HG03432 (cell line): Measurements from ENCODE around the gene TRIOBP.
A peak's percentile ranks its signal among the peaks of the same experiment; 100 is the strongest.

Source experiments
- ATAC-seq: cut with Tn5 transposase; IDR thresholded peaks from one replicate; pipeline ENCODE4 v1.9.1; 2021; ENCODE audit warnings: mild to moderate bottlenecking, moderate library complexity; ENCODE audit not compliant: unreplicated experiment

The TRIOBP gene

DNA sequence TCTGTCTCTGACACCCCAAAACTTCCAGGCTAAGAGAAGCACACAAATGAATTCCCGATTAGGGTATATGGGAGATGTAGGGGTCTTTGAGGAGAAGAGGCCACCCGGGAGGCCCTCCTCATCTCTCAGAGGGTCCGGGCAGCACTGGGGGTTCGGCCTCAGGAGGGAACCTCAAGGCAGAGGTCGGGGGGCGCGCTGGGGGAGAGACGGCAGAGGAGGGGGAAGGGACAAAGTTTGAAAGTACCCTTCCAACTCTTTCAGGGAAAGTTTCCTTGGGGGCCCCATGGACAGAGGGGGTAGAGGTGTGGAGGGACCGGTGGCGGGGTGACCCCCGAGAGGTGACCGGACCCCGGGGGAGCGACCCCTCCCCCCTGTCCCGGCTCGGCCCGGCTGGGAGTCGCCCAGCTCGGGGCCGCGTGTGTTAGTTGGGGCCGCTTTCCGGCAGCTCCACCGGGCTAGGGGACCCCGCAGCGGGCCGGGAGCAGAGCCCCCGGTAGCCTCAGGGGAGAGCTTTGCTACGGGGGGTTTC, 107.6 kb downstream of the TRIOBP start:
- no peak for ATAC-seq

DNA sequence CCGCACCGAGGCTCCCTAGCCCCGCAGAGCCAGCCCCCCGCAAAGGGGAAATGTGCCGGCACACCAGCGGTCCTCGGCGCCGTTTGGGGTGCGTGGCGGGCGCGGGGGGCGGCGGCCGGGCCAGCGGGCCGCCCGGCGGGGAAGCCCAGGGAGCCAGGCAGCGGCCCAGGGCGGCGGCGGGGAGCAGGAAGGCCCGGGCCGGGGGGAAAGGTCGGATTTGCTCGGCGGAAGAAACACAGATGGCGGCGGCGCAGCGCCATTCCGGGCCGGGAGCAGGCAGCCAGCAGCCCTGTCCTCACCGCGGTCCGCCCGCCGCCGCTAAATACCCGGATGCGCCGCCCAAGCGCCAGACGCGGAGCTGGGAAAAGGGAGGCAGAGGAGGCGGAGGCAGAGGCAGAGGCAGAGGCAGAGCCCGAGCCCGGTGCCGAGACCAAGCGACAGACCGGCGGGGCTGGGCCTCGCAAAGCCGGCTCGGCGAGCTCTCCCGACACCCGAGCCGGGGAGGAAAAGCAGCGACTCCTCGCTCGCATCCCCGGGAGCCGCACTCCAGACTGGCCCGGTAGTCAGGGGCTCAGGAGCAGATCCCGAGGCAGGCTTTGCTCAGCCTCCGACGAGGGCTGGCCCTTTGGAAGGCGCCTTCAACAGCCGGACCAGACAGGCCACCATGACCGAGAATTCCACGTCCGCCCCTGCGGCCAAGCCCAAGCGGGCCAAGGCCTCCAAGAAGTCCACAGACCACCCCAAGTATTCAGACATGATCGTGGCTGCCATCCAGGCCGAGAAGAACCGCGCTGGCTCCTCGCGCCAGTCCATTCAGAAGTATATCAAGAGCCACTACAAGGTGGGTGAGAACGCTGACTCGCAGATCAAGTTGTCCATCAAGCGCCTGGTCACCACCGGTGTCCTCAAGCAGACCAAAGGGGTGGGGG, 108.3 kb downstream of the TRIOBP start:
- ATAC-seq = no peak

DNA sequence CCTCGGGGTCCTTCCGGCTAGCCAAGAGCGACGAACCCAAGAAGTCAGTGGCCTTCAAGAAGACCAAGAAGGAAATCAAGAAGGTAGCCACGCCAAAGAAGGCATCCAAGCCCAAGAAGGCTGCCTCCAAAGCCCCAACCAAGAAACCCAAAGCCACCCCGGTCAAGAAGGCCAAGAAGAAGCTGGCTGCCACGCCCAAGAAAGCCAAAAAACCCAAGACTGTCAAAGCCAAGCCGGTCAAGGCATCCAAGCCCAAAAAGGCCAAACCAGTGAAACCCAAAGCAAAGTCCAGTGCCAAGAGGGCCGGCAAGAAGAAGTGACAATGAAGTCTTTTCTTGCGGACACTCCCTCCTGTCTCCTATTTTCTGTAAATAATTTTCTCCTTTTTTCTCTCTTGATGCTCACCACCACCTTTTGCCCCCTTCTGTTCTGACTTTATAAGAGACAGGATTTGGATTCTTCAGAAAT, 109.0 kb downstream of the TRIOBP start:
- no peak for ATAC-seq

DNA sequence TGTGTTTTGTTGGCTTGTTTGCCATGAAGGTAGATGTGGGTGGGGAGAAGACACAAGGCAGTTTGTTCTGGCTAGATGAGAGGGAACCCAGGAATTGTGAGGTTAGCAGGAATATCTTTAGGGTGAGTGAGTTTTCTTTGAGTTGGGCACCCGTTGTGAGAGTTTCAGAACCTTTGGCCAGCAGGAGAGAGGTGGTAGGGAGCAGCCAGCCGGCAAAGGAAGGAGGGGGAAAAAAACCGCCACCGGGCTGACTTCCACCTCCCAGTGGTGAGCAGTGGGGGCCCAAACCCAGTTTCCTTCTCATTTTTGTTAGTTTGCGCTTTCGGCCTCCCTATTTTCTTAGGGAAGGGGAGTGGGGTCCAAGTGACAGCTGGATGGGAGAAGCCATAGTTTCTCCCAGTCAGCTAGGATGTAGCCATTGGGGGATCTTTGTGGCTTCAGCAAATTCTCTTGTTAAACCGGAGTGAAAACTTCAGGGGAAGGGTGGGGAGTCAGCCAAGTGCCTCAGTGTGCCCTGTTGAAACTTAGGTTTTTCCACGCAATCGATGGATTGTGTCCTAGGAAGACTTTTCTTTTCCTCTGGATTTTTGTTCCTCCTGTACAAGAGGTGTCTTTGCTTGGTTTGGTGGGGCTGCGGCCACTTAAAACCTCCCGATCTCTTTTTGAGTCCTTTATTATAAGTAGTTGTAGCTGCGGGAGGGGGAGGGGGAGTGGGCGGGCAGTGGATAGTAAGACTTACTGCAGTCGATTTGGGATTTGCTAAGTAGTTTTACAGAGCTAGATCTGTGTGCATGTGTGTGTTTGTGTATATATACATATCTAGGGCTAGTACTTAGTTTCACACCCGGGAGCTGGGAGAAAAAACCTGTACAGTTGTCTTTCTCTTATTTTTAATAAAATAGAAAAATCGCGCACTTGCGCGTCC, 109.8 kb downstream of the TRIOBP start:
- no peak for ATAC-seq

DNA sequence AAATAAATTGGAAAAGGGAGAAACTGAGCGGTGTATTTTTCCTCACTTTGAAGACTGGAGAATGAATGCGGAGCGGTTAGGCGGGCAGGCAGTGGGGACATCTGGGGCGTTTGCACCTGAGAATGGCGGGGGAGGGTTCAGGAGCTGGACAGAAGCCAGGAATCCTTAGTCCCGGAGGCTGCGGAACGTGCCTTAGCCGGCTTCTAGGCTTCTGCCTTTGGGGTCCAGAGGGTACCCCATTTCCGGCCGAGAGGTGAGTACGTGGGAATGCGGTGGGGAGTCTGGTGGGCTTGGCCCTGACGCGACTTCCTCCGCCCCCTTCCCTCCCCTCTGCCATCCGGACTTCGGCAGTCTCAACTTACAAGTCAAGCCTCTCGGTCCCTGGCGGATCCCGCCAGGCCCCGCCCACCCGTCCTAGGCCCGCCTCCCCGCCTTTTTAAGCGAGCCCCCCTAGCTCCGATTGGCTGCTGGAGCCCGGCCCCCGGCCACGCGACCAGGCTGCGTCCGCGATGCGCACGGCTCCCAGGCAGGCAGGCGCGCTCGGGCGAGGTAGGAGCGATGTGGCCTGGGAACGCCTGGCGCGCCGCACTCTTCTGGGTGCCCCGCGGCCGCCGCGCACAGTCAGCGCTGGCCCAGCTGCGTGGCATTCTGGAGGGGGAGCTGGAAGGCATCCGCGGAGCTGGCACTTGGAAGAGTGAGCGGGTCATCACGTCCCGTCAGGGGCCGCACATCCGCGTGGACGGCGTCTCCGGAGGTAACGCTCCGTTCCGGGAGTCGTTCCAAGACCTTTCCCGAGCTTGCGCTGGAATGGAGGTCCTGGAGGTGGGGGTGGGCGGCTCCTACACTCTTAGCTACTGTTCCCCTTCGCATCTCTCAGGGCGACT, 110.8 kb downstream of the TRIOBP start, which contains the start of gene GCAT:
GCAT (plus strand) TSS at position 525 of the 884 bp plus-strand sequence; CDS start at position 559, 34 bp downstream.
- ATAC-seq = peak; percentile 84

DNA sequence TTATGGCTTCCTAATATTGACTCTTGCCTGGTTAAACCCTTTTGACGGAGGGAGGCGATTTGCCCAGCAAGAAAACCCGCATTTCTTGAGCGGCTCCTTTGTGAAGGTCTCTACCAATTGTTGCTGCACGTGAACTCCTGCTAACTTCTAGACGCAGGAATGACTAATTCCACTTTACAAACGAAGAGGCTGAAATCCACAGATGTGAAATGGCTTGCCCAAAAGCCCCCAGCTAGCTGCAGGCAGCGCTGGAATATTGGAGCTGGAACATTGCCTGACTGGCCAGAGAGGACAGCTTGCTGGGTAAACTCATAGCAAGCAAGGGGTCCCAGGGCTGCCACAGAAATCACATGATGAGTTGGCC, 111.4 kb downstream of the TRIOBP start:
- ATAC-seq = no peak

DNA sequence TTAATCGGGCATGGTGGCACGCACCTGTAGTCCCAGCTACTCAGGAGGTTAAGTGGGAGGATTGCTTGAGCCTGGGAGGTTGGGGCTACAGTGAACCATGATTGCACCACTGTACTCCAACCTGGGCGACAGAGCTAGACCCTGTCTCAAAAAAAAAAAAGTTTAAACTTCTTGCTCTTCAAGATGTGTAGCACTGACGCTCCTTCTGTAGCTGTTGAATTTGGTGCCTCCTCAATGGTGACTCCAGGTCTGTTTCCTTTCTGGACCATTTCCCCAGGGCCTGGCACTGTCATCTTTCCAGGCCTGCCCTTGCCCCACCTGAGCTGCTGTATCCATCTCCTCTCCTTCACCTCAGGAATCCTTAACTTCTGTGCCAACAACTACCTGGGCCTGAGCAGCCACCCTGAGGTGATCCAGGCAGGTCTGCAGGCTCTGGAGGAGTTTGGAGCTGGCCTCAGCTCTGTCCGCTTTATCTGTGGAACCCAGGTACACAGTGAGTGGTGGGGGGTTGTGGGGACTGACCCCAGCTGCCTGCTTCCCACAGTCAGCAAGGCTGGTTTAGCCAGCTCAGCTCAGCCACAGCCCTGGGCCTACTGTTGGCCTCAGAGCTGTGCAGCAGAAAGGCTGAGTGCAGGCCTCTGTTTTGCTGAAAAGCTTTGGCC, 113.0 kb downstream of the TRIOBP start:
- ATAC-seq = no peak

DNA sequence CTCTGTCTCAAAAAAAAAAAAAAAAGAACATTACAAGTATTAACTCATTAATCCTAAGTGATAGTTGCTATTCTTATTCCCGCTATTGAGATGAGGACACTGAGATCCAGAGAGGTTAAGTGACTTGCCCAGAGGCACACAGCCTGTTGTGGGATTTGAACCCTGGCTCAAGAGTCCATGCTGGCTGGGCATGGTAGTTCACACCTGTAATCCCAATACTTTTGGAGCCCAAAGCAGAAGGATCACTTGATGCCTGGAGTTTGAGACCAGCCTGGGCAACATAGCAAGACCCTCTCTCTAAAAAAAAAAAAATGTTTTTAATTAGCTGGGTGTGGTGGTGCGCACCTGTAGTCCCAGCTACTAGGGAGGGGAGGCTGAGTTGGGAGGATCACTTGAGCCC, 115.0 kb downstream of the TRIOBP start:
- no peak for ATAC-seq

DNA sequence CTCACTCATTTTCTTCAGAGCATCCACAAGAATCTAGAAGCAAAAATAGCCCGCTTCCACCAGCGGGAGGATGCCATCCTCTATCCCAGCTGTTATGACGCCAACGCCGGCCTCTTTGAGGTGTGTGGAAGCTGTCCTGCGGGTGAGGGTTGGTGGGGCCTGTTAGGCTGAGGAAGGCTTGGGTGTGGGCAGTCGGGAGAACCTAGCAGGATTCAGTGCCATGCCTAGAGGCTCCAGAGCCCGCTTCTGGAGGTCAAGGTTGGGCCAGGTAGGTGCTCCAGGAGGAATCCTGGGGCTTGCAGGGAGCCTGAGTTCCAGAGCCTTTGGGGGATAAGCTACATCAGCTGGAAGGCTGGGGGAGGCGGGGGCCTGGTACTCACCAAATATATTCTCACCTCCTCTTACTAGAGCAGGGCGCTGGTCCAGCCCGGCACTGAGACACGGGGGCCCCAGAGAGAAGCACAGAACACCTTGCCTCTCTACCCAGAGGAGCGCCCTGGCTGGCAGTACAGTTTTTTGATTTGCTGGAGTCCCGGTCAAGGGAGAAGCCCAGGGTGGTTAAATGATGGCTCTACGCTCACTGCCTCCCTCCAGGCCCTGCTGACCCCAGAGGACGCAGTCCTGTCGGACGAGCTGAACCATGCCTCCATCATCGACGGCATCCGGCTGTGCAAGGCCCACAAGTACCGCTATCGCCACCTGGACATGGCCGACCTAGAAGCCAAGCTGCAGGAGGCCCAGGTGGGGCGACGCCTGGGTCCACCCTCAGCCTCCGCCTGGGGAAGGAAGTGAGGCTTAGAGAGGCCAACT, 116.2 kb downstream of the TRIOBP start:
- ATAC-seq = no peak

DNA sequence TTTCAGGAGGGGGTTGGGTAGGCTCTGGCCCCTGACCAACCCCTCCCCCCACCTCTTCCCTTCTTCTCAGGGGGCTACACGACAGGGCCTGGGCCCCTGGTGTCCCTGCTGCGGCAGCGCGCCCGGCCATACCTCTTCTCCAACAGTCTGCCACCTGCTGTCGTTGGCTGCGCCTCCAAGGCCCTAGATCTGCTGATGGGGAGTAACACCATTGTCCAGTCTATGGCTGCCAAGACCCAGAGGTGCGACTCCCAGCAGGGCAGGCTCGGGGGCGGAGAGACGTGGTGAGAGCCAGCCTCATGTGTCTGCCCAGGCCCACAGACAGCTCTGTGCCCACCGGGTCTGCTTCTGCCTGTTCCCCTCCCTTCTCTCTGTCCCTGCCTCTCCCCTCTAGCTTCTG, 118.7 kb downstream of the TRIOBP start:
- ATAC-seq = no peak

DNA sequence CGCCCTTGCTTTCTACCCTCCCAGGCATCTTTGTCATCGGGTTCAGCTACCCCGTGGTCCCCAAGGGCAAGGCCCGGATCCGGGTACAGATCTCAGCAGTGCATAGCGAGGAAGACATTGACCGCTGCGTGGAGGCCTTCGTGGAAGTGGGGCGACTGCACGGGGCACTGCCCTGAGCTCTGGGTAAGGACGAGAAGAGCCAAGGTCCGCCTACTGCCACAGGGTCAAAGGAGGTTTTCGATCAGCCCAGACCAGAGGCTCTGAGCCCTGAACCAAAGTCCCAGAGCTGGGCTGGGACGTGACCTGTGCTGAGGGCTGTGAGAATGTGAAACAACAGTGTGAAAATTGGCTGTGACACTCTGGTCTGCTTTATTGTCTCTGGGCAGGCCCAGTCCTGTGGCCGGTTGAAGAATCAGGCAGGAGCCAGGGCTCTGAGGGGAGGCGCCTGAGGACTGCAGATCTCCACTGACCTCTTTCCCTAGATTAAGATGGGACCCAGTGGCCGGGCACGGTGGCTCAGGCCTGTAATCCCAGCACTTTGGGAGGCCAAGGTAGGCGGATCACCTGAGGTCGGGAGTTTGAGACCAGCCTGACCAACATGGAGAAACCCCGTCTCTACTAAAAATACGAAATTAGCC, 119.8 kb downstream of the TRIOBP start:
- no peak for ATAC-seq

DNA sequence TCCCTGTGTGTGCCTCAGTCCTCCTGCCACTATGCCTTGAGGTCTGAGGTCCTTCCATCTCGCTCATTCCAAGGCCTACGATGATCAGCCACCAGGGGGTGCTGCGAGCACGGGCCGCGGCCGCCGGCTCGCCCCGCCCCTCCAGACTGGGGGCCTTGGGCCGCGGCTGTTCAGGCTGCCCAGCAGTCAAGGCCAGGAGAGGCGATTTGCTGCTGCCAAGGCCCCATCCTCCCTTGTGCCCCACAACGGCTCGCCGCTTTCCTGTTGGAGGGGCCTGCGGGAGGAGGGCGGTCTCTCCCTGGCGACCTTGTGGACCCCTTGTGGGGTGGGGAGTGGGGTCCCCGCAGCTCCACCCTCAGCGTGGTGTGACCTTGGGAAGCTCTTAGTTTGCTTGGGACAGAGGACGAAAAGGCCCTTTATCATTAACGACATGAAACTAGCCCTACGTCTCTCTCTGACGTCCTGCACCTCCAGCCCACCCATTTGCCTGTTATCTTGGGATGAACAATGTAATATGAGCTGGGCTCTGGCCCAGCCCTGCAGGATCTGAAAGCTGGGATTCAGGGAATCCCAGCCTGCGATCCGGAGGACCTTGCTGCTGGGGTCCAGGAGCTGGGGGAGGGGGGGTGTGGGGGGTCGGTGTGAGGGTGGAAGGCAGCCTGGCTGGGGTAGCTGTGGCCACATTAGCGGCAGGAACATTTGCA, 121.0 kb downstream of the TRIOBP start:
- peak; percentile 60 for ATAC-seq

DNA sequence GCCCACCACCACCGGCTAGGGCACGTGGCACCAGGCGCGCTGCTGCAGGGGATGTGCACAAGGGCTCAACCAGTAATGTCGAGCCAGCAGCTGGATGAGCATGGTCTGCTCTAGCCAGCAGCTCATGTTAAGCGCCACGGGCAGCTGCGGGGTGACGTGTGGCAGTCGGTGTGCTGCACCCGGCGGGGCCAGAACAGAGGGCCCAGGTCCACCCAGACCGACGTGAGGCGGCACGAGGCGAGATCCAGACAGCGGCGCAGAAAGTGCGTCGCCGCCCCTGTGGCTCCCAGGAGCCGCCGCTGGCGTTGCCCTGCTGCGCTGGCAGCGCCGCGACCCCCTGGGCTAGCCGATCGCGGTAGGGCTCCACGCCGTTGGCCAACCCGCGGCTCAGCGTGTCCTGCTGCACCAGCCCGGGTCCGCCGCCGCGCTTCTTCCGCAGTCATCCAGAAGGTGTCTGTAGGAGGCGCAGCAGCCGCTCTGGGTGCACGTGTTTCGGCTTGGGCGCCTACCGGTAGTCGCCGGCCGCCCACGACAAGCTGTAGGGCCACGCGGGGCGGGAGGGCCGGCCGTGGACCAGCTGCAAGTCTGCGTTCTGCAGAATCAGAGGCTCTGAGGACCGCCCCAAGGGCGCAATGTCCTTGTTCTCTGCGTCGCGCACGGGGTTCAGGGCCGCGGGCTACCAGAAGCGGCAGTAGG, 121.7 kb downstream of the TRIOBP start:
- peak; percentile 52 for ATAC-seq

DNA sequence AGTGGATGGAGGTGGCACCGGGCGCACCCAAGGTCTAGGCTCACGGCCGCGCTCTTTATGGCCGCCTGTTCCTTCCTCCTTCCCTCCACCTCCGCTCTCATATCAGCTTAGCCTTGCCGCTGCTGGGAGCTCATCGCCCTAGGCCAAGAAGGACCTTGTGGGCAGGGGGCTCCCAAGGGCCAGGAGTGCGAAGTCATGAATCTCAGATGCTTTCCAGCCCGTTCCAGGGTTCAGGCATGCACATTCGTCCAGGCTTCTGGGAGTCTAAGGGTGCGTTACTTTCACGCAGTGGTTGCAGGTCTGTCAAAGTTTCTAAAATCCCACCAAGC, 122.2 kb downstream of the TRIOBP start:
- ATAC-seq = no peak

DNA sequence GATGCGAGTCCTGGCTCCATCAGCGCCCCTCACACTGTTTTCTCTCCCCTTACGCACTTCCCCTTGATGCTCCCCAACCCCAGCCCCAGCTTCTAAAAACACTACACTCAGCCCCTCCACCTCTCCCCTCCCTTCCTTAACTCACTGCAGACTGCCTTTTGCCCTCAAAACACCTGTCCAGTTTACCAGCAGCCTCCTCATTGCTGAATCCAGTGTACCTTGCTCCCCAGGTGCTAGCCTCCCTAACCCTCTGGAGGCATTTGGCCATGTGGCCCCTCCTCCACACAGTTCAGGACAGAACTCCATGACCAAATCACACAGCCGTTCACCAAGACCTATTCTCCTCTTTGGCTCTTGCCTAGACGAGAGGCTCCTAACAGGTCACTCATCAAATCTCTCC, 123.5 kb downstream of the TRIOBP start:
- no peak for ATAC-seq

DNA sequence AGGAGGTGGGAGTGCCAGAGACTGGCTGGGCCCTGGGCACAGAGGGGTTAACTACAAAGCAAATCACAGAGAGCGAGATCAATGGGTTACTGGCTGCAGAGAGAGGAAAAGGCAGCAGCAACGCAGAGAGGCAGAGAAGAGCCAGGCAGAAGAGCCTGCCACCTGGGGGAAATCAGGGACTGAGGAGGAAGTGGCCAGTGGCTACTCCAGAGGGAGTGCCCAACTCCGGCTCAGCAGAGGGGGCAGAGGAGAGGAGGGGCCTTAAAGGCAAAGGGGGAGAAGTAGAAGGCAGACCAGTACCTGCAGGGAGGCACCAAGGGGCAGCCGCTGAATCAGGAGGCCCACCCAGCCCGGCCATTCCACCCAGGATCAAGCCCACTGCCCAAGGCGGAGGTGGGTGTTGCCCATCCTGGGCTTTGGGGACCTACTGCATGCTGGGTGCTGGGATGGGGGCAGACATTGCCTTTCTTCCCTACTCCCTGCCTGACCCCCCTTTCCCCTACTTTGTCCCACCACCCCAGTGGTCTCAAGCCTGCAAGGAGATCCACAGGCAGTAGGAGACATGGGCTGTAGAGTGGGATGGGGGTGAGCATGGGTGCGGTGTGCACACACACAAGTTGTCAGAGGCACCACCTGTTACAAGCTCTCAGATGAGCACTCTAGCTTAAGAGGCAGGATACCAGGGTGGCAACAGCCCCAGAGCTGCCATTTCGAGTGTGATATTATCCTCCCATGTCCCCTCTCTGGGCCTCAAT, 125.4 kb downstream of the TRIOBP start:
- no peak for ATAC-seq
